Loucy (cell line): ENCODE results near the gene SND1.

Experiments
- H2AFZ ChIP-seq: fragments of 200-600 bp; sonication (generic); 2 replicates; pipeline ENCODE4 v1.6.0; 2016; ENCODE audit warnings: antibody characterized with exemption, mild to moderate bottlenecking, low read length, moderate library complexity
- H3F3A ChIP-seq: fragments of 200-600 bp; 2 replicates; pipeline ENCODE4 v1.6.0; 2016; ENCODE audit warnings: antibody characterized with exemption, low read depth, mild to moderate bottlenecking
- H3K27me3 ChIP-seq: fragments of 200-600 bp; sonication (generic); 2 replicates; pipeline ENCODE4 v1.6.1; 2014; ENCODE audit warnings: low read length, mild to moderate bottlenecking; ENCODE audit not compliant: insufficient read depth, poor library complexity, severe bottlenecking
- H3K36me3 ChIP-seq: fragments of 200-600 bp; sonication (generic); 2 replicates; pipeline ENCODE4 v1.6.1; 2016; ENCODE audit warnings: low read length; ENCODE audit not compliant: insufficient read depth
- H3K4me1 ChIP-seq: fragments of 200-600 bp; sonication (generic); 2 replicates; pipeline ENCODE4 v1.5.1; 2014; ENCODE audit warnings: low read length, mild to moderate bottlenecking; ENCODE audit not compliant: insufficient read depth, poor library complexity, severe bottlenecking
- H3K4me2 ChIP-seq: fragments of 200-600 bp; sonication (generic); 2 replicates; pipeline ENCODE4 v1.6.0; 2014; ENCODE audit warnings: antibody characterized with exemption, low read length, low read depth, mild to moderate bottlenecking; ENCODE audit not compliant: poor library complexity, severe bottlenecking
- H3K4me3 ChIP-seq: fragments of 200-600 bp; sonication (generic); 2 replicates; pipeline ENCODE4 v1.5.1; 2014; ENCODE audit warnings: low read length, mild to moderate bottlenecking, mixed read lengths; ENCODE audit not compliant: poor library complexity, severe bottlenecking
- H3K79me2 ChIP-seq: fragments of 200-600 bp; sonication (generic); 2 replicates; pipeline ENCODE4 v1.6.1; 2014; ENCODE audit warnings: low read length; ENCODE audit not compliant: insufficient read depth
- H3K9ac ChIP-seq: fragments of 200-600 bp; sonication (generic); 2 replicates; pipeline ENCODE4 v1.6.0; 2014; ENCODE audit warnings: mild to moderate bottlenecking, low read depth, low read length, moderate library complexity; ENCODE audit not compliant: poor library complexity, severe bottlenecking
- H3K9me2 ChIP-seq: fragments of 200-600 bp; sonication (generic); replicated peaks from 2 replicates; pipeline ENCODE4 v1.6.1; 2016; ENCODE audit warnings: low read depth, low read length, mixed read lengths
- H3K9me3 ChIP-seq: fragments of 200-600 bp; sonication (generic); 2 replicates; pipeline ENCODE4 v1.6.1; 2014; ENCODE audit warnings: mild to moderate bottlenecking, antibody characterized with exemption, low read length, low read depth; ENCODE audit not compliant: insufficient read depth
- H4K20me1 ChIP-seq: fragments of 200-600 bp; sonication (generic); 2 replicates; pipeline ENCODE4 v1.6.0; 2014; ENCODE audit warnings: antibody characterized with exemption, low read length, mild to moderate bottlenecking; ENCODE audit not compliant: insufficient read depth, poor library complexity, severe bottlenecking
- EZH2phosphoT487 ChIP-seq: fragments of 200-600 bp; IDR thresholded peaks from 2 replicates; pipeline ENCODE4 v1.6.1; 2018; ENCODE audit warnings: antibody characterized with exemption, mild to moderate bottlenecking, moderate library complexity, borderline replicate concordance
- TF ChIP-seq, protein P1 (sequence below): fragments of 200-600 bp; sonication (generic); conservative IDR thresholded peaks from 2 replicates; pipeline ENCODE4 v1.5.1; 2014; ENCODE audit warnings: mild to moderate bottlenecking, antibody characterized with exemption, low read length

SND1 gene

DNA sequence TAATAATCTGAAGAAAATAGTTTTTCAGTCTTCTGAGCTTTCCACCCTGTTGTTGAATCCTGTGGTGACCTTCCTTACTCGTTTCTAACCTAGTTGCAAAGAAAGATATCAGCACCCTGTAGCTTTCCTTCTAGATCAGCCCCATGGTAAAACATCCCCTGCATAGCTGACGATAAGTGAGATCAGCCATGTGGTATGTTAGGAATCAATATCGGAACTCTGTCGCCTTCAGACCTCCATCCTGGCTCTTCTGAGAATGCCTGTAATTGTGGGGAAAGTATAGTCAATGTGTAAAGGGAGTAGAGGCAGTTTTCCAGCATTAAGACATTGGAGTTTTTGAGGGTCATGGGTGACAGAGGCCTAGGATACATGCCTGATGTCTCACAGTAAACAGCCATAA is 227.4 kb downstream of the SND1 start:
- no peaks in the 10 kb centered on the region for H3F3A ChIP-seq
- no peaks in the 10 kb centered on the region for H3K27me3 ChIP-seq
- peaks cover 11% of the 10 kb centered on the region for H4K20me1 ChIP-seq
- no peaks in the 10 kb centered on the region for H3K9me2 ChIP-seq
- no peak overlapping the region for H2AFZ ChIP-seq
- no peaks in the 10 kb centered on the region for H3K36me3 ChIP-seq
- no peaks in the 10 kb centered on the region for H3K9me3 ChIP-seq
- TF ChIP-seq, protein P1, sequence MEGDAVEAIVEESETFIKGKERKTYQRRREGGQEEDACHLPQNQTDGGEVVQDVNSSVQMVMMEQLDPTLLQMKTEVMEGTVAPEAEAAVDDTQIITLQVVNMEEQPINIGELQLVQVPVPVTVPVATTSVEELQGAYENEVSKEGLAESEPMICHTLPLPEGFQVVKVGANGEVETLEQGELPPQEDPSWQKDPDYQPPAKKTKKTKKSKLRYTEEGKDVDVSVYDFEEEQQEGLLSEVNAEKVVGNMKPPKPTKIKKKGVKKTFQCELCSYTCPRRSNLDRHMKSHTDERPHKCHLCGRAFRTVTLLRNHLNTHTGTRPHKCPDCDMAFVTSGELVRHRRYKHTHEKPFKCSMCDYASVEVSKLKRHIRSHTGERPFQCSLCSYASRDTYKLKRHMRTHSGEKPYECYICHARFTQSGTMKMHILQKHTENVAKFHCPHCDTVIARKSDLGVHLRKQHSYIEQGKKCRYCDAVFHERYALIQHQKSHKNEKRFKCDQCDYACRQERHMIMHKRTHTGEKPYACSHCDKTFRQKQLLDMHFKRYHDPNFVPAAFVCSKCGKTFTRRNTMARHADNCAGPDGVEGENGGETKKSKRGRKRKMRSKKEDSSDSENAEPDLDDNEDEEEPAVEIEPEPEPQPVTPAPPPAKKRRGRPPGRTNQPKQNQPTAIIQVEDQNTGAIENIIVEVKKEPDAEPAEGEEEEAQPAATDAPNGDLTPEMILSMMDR = no peak
- no peak for TF ChIP-seq EZH2phosphoT487
- H3K9ac ChIP-seq = no peak overlapping the region
- 0 out of 2 replicates have a peak, but pooled peaks cover 4% of the 10 kb centered on the region for H3K79me2 ChIP-seq
- peaks cover 31% of the 10 kb centered on the region for H3K4me1 ChIP-seq
- H3K4me2 ChIP-seq = no peak overlapping the region
- no peak overlapping the region for H3K4me3 ChIP-seq

DNA sequence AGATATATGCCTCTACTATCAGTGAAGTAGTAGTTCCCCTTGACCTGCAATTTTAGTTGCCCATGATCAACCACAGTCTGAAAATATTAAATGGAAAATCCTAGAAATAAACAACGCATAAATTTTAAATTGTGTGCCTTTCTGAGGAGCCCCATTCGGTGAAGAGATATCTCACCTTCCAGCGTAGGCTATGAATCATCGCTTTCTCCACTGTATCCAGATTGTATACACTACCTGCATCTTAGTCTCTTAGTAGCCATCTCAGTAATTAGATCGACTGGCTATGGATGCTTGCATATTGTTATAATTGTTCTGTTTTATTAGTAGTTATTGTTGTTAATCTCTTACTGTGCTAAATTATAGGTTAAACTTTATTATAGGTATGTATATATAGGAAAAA is 227.9 kb downstream of the SND1 start:
- no peak overlapping the region for H2AFZ ChIP-seq
- TF ChIP-seq, protein P1 = no peak
- no peak for TF ChIP-seq EZH2phosphoT487
- no peaks in the 10 kb centered on the region for H3K9me3 ChIP-seq
- H3K9me2 ChIP-seq = no peaks in the 10 kb centered on the region
- H3K4me1 ChIP-seq = peaks cover 31% of the 10 kb centered on the region
- H4K20me1 ChIP-seq = peaks cover 11% of the 10 kb centered on the region
- 0 out of 2 replicates have a peak, but pooled peaks cover 4% of the 10 kb centered on the region for H3K79me2 ChIP-seq
- no peaks in the 10 kb centered on the region for H3K36me3 ChIP-seq
- H3K4me3 ChIP-seq = no peak overlapping the region
- H3K4me2 ChIP-seq = no peak overlapping the region
- no peak overlapping the region for H3K9ac ChIP-seq
- no peaks in the 10 kb centered on the region for H3F3A ChIP-seq
- H3K27me3 ChIP-seq = no peaks in the 10 kb centered on the region

DNA sequence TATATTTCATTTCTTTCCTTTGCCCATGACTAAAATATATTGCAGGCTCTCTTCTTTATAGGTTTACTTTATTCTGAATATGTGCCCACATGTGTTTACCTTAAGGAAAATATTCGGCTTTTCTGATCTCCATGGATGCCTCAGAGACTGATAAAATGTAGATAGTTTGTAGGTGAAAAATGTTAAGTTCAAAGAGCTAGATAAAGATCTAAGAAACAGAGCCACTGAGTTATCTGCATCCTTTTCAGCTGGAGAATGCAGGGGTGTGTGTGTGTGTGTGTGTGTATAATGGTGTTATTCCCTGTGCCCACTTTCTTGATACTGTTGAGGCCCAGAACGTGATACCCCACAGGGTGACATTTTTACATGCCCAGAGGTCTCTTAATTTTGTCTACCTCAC is 228.5 kb downstream of the SND1 start:
- H3K4me2 ChIP-seq = no peak overlapping the region
- no peaks in the 10 kb centered on the region for H3K9me2 ChIP-seq
- no peaks in the 10 kb centered on the region for H3K27me3 ChIP-seq
- no peaks in the 10 kb centered on the region for H3F3A ChIP-seq
- H3K9me3 ChIP-seq = no peaks in the 10 kb centered on the region
- H4K20me1 ChIP-seq = peaks cover 11% of the 10 kb centered on the region
- TF ChIP-seq, protein P1 = no peak
- TF ChIP-seq EZH2phosphoT487 = no peak
- no peak overlapping the region for H3K4me3 ChIP-seq
- H3K4me1 ChIP-seq = peaks cover 28% of the 10 kb centered on the region
- H3K9ac ChIP-seq = no peak overlapping the region
- H3K79me2 ChIP-seq = 0 out of 2 replicates have a peak, but pooled peaks cover 4% of the 10 kb centered on the region
- H3K36me3 ChIP-seq = no peaks in the 10 kb centered on the region
- no peak overlapping the region for H2AFZ ChIP-seq
